ENCODE data around the gene TCEA3.

DNA sequence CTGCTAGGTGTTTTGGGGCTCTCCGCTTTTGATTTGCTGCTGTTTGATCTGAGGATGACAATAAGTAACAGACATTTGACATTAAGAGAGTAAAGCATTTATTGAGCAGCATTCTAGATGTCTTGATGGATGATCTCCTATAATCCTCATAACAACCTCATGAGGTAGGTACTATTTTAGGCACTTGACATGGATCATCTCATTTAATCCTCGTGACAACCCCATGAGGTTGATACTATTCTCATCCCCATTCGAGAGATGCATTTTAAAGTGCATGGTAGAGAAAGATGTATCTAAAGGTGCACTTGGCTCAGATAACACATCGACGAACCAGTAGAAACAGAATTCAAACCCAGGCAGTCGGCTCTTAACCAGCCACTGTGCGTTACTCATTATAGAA lies 26.6 kb downstream of the TCEA3 start:
- TF ChIP-seq POLR2A (IDR thresholded peaks at IDR 0.05) (no peak), CTCF (IDR thresholded peaks at IDR 0.05) (no peak)
